GM21515 (cell line): ENCODE data around the gene CLDN24.

ENCODE experiments used
- ATAC-seq: cut with Tn5 transposase; IDR thresholded peaks from one replicate; pipeline ENCODE4 v1.9.1; 2021; ENCODE audit not compliant: unreplicated experiment

CLDN24 gene

GRCh38 chr4:183285886-183286285, 36.3 kb downstream of the CLDN24 start:
- ATAC-seq = no peak

GRCh38 chr4:183284965-183285364, 37.3 kb downstream of the CLDN24 start:
- ATAC-seq = no peak

- no peak for ATAC-seq
These were observed 37.9 kb downstream of the CLDN24 start for GRCh38 chr4:183284258-183284785.

GRCh38 chr4:183276106-183276505, 46.1 kb downstream of the CLDN24 start:
- no peak for ATAC-seq

- no peak for ATAC-seq
These were observed 49.8 kb downstream of the CLDN24 start for GRCh38 chr4:183272384-183272783.
